OCI-LY3 (cell line): ENCODE results near the gene CPLX3.

Source experiments
- CTCF ChIP-seq: fragments of 200-600, 300-600 bp; sonication (generic); IDR thresholded peaks from 2 replicates; pipeline ENCODE4 v1.5.1; 2014; ENCODE audit warnings: antibody characterized with exemption, low read length, low read depth
- EZH2phosphoT487 ChIP-seq: fragments of 200-600 bp; shearing (Covaris generic); IDR thresholded peaks from 2 replicates; pipeline ENCODE4 v1.6.1; 2018; ENCODE audit warnings: antibody characterized with exemption, mixed run types, low read depth

- TF ChIP-seq EZH2phosphoT487: no peak
- no peak for TF ChIP-seq CTCF
These were observed 28.1 kb downstream of the CPLX3 start for GRCh38 chr15:74854453-74855022.
